Sigmoid colon (tissue), 7 donors: ENCODE results near the gene FGD3. TPM values are rescaled to one million over a fixed set of nuclear protein-coding genes. Genes with fewer than 3 reads are reported as not detected.
A peak's percentile ranks its signal among the peaks of the same experiment; 100 is the strongest.

ENCODE experiments used
- DNase-seq: peaks from one replicate; pipeline ENCODE4 v3.0.0-alpha.2; 2019
- H3K27ac ChIP-seq, 4 donors: fragments of 200-600 bp; sonication (generic); one replicate each; pipeline ENCODE4 v1.5.1; 2016 to 2019; ENCODE audit warnings: mild to moderate bottlenecking in 1 of 4
- H3K27me3 ChIP-seq, 3 donors: fragments of 200-600 bp; sonication (generic); one replicate each; pipeline ENCODE4 v1.5.1; 2019; ENCODE audit warnings: mild to moderate bottlenecking in 1 of 3
- H3K36me3 ChIP-seq, 4 donors: fragments of 200-600 bp; sonication (generic); one replicate each; pipeline ENCODE4 v1.5.1; 2016 to 2019
- H3K4me1 ChIP-seq, 4 donors: fragments of 200-600 bp; sonication (generic); one replicate each; pipeline ENCODE4 v1.5.1; 2017 to 2019
- H3K4me3 ChIP-seq, 4 donors: fragments of 200-600 bp; sonication (generic); one replicate each; pipeline ENCODE4 v1.5.1; 2017 to 2019; ENCODE audit warnings: mild to moderate bottlenecking in 2 of 4, moderate library complexity in 1 of 4
- H3K9me3 ChIP-seq, 4 donors: fragments of 200-600 bp in 3 of 4; sonication (generic) in 3 of 4; one replicate each; pipeline versions ENCODE4 v1.5.1 to v1.6.1; 2013 to 2019
- EP300 ChIP-seq, 4 donors: sonication (generic); formaldehyde crosslinking; IDR thresholded peaks; one replicate each; pipeline ENCODE4 v1.6.1; 2017; ENCODE audit warnings: antibody characterized with exemption in 4 of 4
- POLR2A ChIP-seq, 2 donors: fragments of 450-650 bp; IDR thresholded peaks; one replicate each; pipeline ENCODE4 v1.6.1; 2016; ENCODE audit warnings: antibody characterized with exemption in 2 of 2, mild to moderate bottlenecking in 2 of 2, moderate library complexity in 2 of 2
- POLR2AphosphoS5 ChIP-seq, 4 donors: sonication (generic); formaldehyde crosslinking; IDR thresholded peaks; one replicate each; pipeline ENCODE4 v1.6.1; 2017; ENCODE audit warnings: antibody characterized with exemption in 4 of 4
- WGBS, 2 donors: extraction: QIAGEN DNeasy Blood & Tissue Kit; methylation state at CpG; one replicate each; pipeline ENCODE4 v1.1.7; 2013; 5-methylcytosine and 5-hydroxymethylcytosine counted together
- intact Hi-C: fragments of 100-400 bp; cut with DNase I; formaldehyde crosslinking; loops from one replicate; pipeline ENCODE4 v1.15.1; 2023
- polyA plus RNA-seq, 3 donors: library from polyadenylated mRNA; stranded (reverse); fragments of 200-250 nt; gene quantifications; one replicate each; pipeline ENCODE4 v1.2.3, GENCODE V29; 2013
- total RNA-seq, 4 donors: library from RNA; depleted of rRNA; stranded (reverse); fragments of >200 nt; gene quantifications; one replicate each; pipeline ENCODE4 v1.1.0, GENCODE V29; 2016
- TF ChIP-seq, protein P1 (sequence below), 4 experiments: fragments of 450-650 bp in 3 of 4; fragments of 200-600 bp in 1 of 4; IDR thresholded peaks; one replicate each; pipeline ENCODE4 v1.5.1; 2016 to 2019; ENCODE audit warnings: antibody characterized with exemption in 4 of 4, mild to moderate bottlenecking in 3 of 4, moderate library complexity in 2 of 4
- donor health status: healthy with polysubstance abuse.
- donor health status: Bipolar disorder and iron deficiency.
- donor health status: healthy.

FGD3 gene
- total and polyA plus RNA-seq, 7 donors: 1.8 to 18.0 (median 3.7) TPM

DNA sequence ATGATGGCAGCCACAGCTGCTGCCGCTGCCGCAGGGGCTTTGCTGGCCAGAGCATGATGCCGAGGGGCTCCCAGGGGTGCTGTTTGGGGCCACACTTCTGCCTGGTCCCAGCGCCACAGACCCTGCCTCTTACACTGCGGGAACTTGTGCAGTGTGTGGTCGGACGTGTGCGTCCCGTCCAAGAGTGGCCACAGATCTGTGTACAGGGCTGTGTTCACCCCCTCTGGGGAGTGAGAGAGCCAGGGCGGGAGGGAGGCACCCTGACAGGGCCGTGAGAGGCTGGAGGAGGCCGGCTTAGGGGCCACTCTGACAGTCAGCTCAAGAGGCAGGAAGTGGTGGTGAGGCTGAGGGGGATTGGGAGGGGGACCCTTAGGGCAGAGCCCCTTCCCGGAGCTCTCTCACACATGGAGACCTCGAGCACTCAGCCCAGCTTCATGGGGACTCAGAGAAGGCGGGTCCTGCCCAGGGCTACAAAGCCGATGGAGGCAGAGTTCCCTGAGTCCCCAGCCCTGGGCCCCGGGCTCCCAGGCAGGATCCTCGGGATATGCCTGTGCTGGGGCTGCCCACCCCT, 135.6 kb downstream of the FGD3 start:
- WGBS, 2 donors: 59 to 83% methylated on average over 18 of the region's 18 CpGs
- TF ChIP-seq, protein P1, sequence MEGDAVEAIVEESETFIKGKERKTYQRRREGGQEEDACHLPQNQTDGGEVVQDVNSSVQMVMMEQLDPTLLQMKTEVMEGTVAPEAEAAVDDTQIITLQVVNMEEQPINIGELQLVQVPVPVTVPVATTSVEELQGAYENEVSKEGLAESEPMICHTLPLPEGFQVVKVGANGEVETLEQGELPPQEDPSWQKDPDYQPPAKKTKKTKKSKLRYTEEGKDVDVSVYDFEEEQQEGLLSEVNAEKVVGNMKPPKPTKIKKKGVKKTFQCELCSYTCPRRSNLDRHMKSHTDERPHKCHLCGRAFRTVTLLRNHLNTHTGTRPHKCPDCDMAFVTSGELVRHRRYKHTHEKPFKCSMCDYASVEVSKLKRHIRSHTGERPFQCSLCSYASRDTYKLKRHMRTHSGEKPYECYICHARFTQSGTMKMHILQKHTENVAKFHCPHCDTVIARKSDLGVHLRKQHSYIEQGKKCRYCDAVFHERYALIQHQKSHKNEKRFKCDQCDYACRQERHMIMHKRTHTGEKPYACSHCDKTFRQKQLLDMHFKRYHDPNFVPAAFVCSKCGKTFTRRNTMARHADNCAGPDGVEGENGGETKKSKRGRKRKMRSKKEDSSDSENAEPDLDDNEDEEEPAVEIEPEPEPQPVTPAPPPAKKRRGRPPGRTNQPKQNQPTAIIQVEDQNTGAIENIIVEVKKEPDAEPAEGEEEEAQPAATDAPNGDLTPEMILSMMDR (IDR thresholded peaks at IDR 0.05): no peak
- no peak for TF ChIP-seq POLR2A (IDR thresholded peaks at IDR 0.05)
- no peak for TF ChIP-seq EP300 (IDR thresholded peaks at IDR 0.05)
- no peak for TF ChIP-seq POLR2AphosphoS5 (IDR thresholded peaks at IDR 0.05)
- DNase-seq: peak; percentile 46
- H3K4me3 ChIP-seq: no peak overlapping the region
- H3K27ac ChIP-seq: no peak overlapping the region
- intact Hi-C loops: no loop called here
- no peaks in the 10 kb centered on the region for H3K9me3 ChIP-seq
- H3K27me3 ChIP-seq: no peaks in the 10 kb centered on the region
- no peaks in the 10 kb centered on the region for H3K36me3 ChIP-seq
- H3K4me1 ChIP-seq: no peaks in the 10 kb centered on the region

GRCh38 chr9:93083592-93084470, 136.5 kb downstream of the FGD3 start:
- H3K27me3 ChIP-seq: no peaks in the 10 kb centered on the region
- H3K36me3 ChIP-seq: no peaks in the 10 kb centered on the region
- no peaks in the 10 kb centered on the region for H3K9me3 ChIP-seq
- no peak overlapping the region for H3K4me3 ChIP-seq
- intact Hi-C loops: no loop called here
- peak; percentile 49 for DNase-seq
- WGBS, 2 donors: 82 to 84% methylated on average over 8 of the region's 8 CpGs
- H3K27ac ChIP-seq: no peak overlapping the region
- no peaks in the 10 kb centered on the region for H3K4me1 ChIP-seq
- no peak for TF ChIP-seq EP300 (IDR thresholded peaks at IDR 0.05)

- peak; percentile 50 for DNase-seq
- no peak for TF ChIP-seq POLR2AphosphoS5 (IDR thresholded peaks at IDR 0.05)
Observed at GRCh38 chr9:93084471-93084881, 137.2 kb downstream of the FGD3 start.

GRCh38 chr9:93085676-93086075, 138.4 kb downstream of the FGD3 start:
- H3K27me3 ChIP-seq: no peaks in the 10 kb centered on the region
- TF ChIP-seq EP300 (IDR thresholded peaks at IDR 0.05) (no peak), POLR2A (IDR thresholded peaks at IDR 0.05) (no peak)
- TF ChIP-seq, protein P1 (IDR thresholded peaks at IDR 0.05): no peak
- 93 to 97% methylated on average over 4 of the region's 4 CpGs for WGBS, 2 donors

More at GRCh38 chr9:93084471-93084881, 137.2 kb downstream of the FGD3 start:
- Histone ChIP-seq H3K4me1 (no peaks in the 10 kb centered on the region), H3K27me3 (no peaks in the 10 kb centered on the region), H3K9me3 (no peaks in the 10 kb centered on the region), H3K4me3 (no peak overlapping the region), H3K36me3 (no peaks in the 10 kb centered on the region), H3K27ac (no peak overlapping the region)
- 97 to 98% methylated on average over 6 of the region's 6 CpGs for WGBS, 2 donors
- intact Hi-C loops: no loop called here

More at GRCh38 chr9:93085676-93086075, 138.4 kb downstream of the FGD3 start:
- no peaks in the 10 kb centered on the region for H3K36me3 ChIP-seq
- H3K9me3 ChIP-seq: no peaks in the 10 kb centered on the region
- H3K4me3 ChIP-seq: no peak overlapping the region
- no peak overlapping the region for H3K27ac ChIP-seq
- peak; percentile 33 for DNase-seq
- H3K4me1 ChIP-seq: no peaks in the 10 kb centered on the region
- intact Hi-C loops: no loop called here

Other genes with a start within 250 kb of the FGD3 start
- gene BICD2, start 182.7 kb upstream of the FGD3 start, total RNA-seq: 10 to 100 TPM; 30.6 to 38.5 (median 34.2) TPM
- gene BICD2, start 182.7 kb upstream of the FGD3 start, polyA plus RNA-seq: 1 to 10 TPM; 5.4 to 9.7 (median 9.0) TPM
- 10 to 100 TPM; 11.2 to 21.6 (median 13.6) TPM for gene ZNF484, start 69.5 kb upstream of the FGD3 start, total RNA-seq
- gene ZNF484, start 69.5 kb upstream of the FGD3 start, polyA plus RNA-seq: 1 to 10 TPM in 1 of 3 donors, under 1 TPM in 2; 0.60 to 2.1 (median 0.92) TPM
- gene SUSD3, start 111.2 kb downstream of the FGD3 start, total RNA-seq: 1 to 10 TPM; 1.9 to 7.2 (median 4.7) TPM
- gene SUSD3, start 111.2 kb downstream of the FGD3 start, polyA plus RNA-seq: 10 to 100 TPM in 1 of 3 donors, under 1 TPM in 1, not detected in 1; 0.92 to 15.2 TPM
- 10 to 100 TPM; 51.2 to 88.4 (median 85.0) TPM for gene CARD19, start 148.7 kb downstream of the FGD3 start, total RNA-seq
- gene CARD19, start 148.7 kb downstream of the FGD3 start, polyA plus RNA-seq: 10 to 100 TPM; 56.8 to 87.2 (median 66.1) TPM
- 100 to 1,000 TPM in 1 of 4 donors, 10 to 100 TPM in 3; 56.5 to 116 (median 69.6) TPM for gene NINJ1, start 186.7 kb downstream of the FGD3 start, total RNA-seq
- gene NINJ1, start 186.7 kb downstream of the FGD3 start, polyA plus RNA-seq: 10 to 100 TPM; 28.9 to 58.7 (median 53.5) TPM
- gene WNK2, start 236.6 kb downstream of the FGD3 start, total RNA-seq: 10 to 100 TPM; 16.0 to 95.8 (median 29.0) TPM
- 10 to 100 TPM; 12.6 to 80.1 (median 19.0) TPM for gene WNK2, start 236.6 kb downstream of the FGD3 start, polyA plus RNA-seq